ENCODE results near the gene ARR3.
"Not testable (repeated sequence)": the region's sequence is repeated elsewhere in the genome, so short reads cannot be mapped to it uniquely, and the experiment has no call there.

ARR3 gene
- 0 to 0.07 reads per million in 2 donors for total RNA-seq

- DNase-seq = no peak
These were observed at the start of gene ARR3 for GRCh38 chrX:70268034-70268433. ARR3 (plus strand) TSS chrX:70268334; CDS start chrX:70269386, 1,052 bp downstream.

GRCh38 chrX:70219938-70220764 lies 48.0 kb upstream of the ARR3 start:
- DNase-seq = no peak

GRCh38 chrX:70226048-70226447 lies 42.1 kb upstream of the ARR3 start:
- no peak for DNase-seq

- no peak for DNase-seq
These were observed 41.4 kb upstream of the ARR3 start for GRCh38 chrX:70226687-70227086.

GRCh38 chrX:70231666-70232065 lies 36.5 kb upstream of the ARR3 start:
- no peak for DNase-seq

GRCh38 chrX:70234355-70234754 lies 33.8 kb upstream of the ARR3 start, which contains the start of gene AWAT1:
AWAT1 (plus strand) TSS chrX:70234655; CDS start chrX:70234696, 41 bp downstream.
- no peak for DNase-seq

GRCh38 chrX:70240751-70241150 lies 27.4 kb upstream of the ARR3 start:
- no peak for DNase-seq

GRCh38 chrX:70241501-70241900 lies 26.6 kb upstream of the ARR3 start:
- DNase-seq = no peak

- not testable (repeated sequence) for DNase-seq
These were observed 24.5 kb upstream of the ARR3 start for GRCh38 chrX:70243601-70244000.

- no peak for DNase-seq
These were observed 23.3 kb upstream of the ARR3 start for GRCh38 chrX:70244881-70245280.

GRCh38 chrX:70247252-70247651 lies 20.9 kb upstream of the ARR3 start:
- DNase-seq = no peak

GRCh38 chrX:70252491-70252890 lies 15.6 kb upstream of the ARR3 start:
- no peak for DNase-seq

- DNase-seq = no peak
These were observed 14.6 kb upstream of the ARR3 start for GRCh38 chrX:70253377-70254062.

- DNase-seq = no peak
These were observed 14.1 kb upstream of the ARR3 start for GRCh38 chrX:70254063-70254400.

GRCh38 chrX:70254909-70255308 lies 13.2 kb upstream of the ARR3 start:
- no peak for DNase-seq

- DNase-seq = no peak
These were observed 12.7 kb upstream of the ARR3 start for GRCh38 chrX:70255452-70255851.

GRCh38 chrX:70257423-70258288 lies 10.5 kb upstream of the ARR3 start:
- no peak for DNase-seq

GRCh38 chrX:70260104-70260503 lies 8.0 kb upstream of the ARR3 start, which contains the start of gene P2RY4:
P2RY4 (minus strand) TSS chrX:70260204; CDS start chrX:70259624, 580 bp downstream.
- no peak for DNase-seq

GRCh38 chrX:70262952-70263567 lies 5.1 kb upstream of the ARR3 start:
- no peak for DNase-seq

GRCh38 chrX:70264784-70265183 lies 3.4 kb upstream of the ARR3 start:
- DNase-seq = no peak

- not testable (repeated sequence) for DNase-seq
These were observed 5.9 kb downstream of the ARR3 start for GRCh38 chrX:70274029-70274428.

- no peak for DNase-seq
These were observed 10.9 kb downstream of the ARR3 start for GRCh38 chrX:70279081-70279480.

GRCh38 chrX:70280573-70280972 lies 12.4 kb downstream of the ARR3 start:
- DNase-seq = no peak

All from T-helper 9 cell (primary cell).